Measurements from ENCODE around the gene RALGPS1.

RALGPS1 gene

DNA sequence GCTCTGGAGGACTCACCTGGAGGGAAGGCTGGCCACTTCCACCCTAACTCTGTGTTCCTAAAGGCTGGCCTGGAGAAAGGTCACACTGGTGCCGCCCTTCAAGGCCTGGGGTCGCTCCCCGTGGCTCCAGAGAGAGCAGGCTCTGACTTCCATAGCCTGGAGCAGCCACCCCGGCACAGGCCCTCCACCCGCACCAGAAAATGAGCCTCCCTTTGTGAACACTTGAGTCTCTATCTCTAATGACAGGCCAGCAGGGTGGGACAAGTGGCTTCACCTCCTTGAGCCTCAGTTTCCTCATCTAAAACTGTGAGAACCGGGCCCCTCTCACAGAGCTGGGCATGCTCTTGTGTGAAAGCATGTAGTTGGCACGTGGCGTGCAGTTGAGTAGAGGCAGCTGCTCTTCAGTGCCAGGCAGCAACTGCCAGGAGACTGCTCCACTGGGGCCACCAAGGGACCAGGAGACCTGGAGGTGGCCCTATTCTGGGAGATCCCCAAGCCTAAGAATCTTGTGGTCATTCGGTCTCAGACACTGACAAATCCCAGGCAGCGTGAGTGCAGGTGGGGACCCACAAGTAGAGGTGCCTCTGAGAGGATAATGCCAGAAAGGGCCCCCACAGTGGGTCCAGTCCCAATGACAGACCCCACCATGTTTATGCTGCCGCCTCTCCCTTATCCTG lies 293.3 kb downstream of the RALGPS1 start:
- DNase-seq (ENCODE audit: low read depth), result no peak

DNA sequence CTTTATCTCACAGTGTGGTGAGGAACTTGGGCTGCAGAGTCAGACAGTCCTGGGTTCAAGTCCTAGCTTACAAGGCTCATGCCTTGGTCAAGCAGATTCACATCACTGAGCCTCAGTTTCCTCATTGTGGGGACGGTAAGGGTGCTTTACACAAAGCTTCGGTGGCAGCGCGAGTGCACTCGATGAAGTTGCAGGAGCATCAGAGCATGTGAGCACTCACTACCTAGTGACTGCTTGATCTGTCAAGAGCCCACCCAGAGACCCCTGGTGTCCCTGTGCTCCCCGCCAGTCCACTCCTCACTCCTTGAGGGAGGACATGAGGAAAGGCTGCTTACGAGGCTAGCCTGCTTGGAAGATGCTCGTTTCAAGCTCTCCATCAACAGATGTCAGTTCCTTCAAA lies 293.8 kb downstream of the RALGPS1 start:
- DNase-seq (ENCODE audit: low read depth), result no peak

DNA sequence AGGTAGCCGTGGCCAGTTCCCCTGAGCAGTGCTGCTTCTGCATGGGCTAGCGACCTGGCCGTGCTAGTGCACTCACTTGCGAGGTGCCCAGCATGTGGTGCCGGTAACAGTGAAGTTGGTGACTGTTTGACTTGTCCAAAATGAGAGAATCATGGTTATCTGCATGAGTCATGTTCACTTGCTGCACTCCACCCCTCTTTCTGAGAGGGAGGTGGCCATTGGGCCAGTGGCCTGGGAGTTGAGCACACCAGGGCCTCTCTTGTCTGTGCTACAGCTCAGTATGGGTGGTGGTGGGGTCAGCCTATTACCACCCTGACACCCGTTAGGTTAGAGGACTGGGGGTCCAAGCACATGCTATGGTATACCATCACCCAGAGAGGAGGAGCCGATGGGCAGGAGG lies 294.6 kb downstream of the RALGPS1 start:
- DNase-seq (ENCODE audit: low read depth), result no peak

DNA sequence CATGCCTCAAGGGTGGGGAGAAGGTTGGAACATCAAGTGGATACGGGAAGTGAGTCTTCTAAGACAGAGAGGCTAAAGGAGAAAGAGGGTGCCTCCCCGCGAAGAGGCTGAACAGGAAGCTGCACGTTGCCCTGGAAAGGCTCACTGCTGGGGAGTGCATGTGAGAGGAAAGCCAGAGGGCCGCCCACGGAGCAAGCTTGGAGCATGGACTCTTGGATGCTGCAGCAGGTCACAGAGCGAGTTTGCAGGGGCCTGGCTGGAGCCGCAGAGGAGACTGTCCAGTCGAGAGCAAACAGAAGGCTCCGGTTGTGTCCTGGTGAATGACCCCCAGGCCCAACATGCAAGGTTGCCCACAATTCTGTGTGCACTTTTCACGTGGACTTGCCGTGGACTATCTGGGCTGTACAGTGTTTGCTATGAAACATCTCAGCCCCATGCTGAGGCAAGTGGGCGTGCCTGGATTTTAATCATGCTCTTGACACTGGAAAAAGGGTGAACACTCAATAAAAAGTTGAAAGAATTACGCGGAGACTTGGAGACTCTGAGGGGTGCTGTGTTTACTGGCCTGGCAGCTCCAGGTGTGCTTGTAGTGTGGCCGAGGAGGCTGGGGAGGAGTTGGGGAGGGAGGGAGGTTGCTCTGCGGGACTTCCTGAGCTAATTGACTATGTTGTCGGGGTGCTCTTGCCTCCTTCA lies 295.5 kb downstream of the RALGPS1 start:
- no peak for DNase-seq (ENCODE audit: low read depth)

DNA sequence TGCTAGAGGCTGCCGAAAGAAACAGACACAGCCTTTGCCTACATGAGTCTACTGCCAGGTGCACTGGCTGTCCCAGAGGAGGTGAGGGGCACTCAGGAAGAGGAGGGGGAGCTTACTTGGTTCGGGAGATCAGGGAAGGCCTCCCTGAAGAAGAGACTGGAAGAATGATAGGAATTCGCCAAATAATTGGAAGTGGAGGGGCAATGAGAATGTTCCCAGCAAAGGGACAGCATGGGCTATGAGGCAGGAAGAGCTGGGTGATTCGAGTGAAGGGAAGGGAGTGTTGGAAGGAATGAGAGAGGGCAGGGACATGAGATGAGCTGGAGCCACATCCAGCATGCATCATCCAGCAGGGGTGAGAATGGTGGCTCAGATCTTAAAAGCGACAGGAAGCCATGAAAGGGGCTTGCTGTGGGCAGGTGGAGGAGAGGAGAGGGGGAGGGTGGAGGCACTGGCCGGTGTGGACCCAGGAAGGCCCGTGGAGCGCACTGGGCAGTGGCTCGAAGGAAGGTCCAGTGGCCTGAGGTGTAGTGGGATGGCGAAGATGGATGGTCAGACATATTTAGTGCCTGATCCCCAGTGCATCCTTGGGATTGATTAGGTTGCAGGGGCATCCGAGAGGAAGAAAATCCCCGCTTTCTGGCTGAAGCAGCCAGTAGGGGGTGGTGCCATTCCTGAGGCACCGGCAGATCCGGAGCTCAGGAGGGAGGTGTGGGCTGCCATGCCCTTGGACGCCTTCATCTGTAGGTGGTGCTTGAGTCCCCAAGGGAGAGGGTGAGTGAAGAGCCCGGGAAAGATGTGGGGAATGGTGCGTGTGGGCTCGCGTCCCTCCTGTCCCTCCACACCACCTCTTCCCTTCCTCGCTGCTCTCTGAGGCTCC lies 296.5 kb downstream of the RALGPS1 start:
- no peak for DNase-seq (ENCODE audit: low read depth)

DNA sequence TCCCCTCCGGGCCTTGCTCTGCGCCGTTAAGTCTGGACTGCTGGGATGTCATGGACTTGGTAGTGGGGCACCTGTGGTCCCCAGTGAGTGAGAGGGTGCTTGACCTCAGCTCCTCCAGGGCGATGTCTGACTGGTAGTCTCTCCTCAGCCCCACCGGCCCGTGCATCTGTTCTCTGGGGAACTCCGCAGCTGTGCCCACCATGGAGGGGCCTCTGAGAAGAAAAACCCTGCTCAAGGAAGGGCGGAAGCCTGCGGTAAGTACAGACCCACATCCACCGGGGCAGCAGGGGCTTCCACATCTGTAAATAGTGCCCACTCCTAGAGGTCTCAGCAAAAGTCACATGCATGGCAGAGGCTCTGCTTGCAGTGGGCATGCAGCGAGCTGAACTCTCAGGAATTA lies 297.4 kb downstream of the RALGPS1 start:
- DNase-seq (ENCODE audit: low read depth), result no peak

DNA sequence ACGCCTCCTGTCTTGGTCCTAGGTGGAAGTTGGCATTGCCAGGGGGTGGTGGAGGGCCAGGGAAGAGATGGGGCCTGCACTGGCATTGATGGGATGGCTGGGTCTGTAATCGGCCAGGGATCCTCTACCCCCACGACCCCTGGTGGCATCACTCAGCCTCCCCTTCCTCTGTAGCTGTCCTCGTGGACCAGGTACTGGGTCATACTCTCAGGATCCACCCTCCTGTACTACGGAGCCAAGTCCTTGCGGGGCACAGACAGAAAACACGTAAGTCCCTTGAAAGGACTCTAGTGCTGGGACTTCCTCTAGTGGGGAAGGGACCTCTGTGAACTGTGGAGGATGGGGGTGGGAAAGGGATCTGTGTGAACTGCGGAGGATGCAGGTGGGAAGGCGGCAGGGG lies 297.9 kb downstream of the RALGPS1 start:
- no peak for DNase-seq (ENCODE audit: low read depth)

DNA sequence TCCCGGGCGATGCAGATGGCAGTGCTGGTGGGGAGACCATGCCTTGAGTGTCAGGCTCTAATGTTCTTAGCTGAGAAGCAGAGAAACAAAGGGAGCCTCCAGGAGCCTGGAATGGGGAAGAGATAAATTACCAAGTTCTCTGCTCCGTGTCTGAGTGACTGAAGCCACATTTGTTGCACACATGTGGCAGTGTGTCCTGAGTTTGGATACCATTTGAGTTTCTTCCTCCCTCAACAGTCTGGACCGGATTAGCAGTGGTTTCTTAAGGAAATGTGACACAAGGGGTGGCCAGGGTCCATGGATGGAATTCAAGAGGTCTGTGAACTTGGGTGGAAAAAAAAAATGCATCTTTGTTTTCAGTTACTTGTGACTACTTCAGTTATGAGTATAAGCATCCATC lies 299.3 kb downstream of the RALGPS1 start:
- DNase-seq (ENCODE audit: low read depth), result no peak

DNA sequence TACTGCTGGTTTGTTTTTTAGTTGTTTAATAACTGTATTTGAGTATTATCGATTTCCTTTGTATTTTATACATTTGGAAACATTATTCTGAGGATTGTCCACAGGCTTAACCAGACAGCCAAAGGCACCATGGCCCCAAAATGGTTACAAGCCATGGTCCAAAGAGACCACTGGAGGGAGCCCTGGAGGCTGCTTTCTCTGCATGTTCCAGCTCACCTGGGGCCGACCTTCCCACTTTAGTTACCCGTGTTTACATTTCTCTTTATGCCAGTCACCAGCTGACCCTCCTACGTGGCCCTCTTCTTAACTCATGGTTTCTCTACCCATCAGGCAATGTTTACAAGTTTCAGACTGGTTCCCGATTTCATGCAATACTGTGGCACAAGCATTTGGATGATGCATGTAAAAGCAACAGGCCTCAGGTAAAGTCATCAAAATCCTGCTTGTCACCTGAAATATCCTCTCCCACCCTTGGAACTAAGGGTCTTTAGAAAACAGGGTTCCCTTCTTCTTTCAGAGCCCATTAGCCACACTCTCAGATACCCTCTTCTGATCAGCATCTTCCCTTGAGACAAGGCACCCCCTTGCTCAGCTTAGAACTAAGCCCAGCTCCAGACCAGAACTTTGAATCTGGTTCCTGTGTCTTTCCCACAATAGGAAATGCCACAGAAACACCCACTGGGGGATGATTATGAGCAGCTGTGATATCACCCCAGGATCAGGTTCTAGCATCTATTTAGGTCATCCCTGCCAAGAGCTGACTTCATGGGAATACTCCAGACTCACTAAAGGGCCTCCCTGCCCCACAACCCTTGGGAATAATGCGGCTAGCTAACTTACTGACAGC lies 300.1 kb downstream of the RALGPS1 start:
- DNase-seq (ENCODE audit: low read depth), result peak; percentile 13

DNA sequence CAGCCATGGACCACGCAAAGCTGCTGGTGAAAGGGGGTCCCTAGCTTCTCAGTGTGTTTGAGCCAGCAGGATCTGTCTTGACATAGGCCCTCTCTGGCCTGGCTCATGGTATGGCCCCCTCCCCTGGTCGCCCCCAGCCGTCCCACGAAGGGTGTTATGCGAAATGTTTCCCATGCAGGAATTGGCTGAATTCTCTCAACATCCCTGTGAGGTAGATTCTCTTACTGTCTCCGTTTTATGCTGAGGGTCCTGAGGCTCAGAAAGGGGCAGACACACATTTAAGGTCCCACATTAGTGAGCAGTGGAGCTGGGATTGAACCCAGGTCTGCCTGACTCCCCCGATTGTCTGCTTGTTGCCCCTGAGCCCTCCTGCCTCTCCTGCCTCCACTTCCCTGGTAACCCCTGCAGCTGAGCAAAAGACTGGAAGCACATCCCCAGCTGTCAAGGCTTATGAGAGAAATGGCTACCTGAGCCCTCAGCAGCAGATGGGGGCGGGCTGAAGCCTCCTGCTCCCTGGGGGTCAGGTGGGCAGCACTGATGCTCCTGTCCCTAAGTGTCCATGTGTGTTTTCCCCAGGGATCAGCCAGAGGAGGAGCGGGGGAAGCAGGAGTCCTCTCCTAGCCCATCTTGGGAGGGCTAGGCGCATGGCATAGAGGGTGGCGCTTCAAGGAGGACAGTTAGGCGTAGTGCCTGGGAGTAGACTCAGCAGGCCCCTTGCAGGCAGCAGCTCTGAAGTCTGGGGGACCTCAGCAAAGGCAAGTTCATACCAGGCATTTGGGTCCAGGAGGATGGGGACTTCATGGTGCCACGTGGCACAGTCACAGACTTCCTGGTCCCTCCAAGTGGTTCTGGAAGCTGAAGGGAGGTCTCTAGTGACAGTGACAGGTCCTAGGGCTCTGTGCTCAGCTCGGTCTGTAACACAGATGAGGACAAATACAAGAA lies 301.0 kb downstream of the RALGPS1 start:
- no peak for DNase-seq (ENCODE audit: low read depth)

DNA sequence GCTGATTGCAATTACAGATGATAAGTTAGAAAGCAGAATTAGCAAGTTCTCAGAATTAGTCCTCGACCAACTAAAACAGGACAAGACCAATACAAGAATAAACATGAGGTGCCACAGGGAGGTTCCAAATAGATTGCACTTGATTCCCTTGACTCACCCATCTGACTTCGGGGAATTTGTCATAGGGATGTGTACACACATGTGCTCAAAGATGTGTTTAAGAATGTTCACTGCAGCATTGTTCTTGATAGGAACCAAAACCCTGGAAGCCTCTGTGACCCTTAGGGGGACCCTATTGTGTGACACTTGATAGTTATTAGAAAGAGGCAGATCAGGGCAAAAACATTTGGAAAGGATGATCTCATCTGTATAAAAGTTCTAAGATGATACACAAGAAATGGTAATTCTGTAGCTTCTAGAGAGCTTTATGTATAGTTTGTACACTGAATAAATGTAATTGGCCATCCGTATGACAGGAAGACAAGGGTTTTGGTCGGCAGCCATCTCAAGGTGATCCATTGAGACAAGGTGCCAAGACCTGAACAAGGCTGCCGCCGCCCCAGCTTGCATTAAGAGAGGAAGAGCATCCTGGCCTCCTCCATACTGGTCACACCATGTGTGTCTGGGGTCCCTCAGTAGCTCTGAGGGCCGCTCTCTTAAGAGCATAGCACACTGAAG lies 301.8 kb downstream of the RALGPS1 start:
- no peak for DNase-seq (ENCODE audit: low read depth)

DNA sequence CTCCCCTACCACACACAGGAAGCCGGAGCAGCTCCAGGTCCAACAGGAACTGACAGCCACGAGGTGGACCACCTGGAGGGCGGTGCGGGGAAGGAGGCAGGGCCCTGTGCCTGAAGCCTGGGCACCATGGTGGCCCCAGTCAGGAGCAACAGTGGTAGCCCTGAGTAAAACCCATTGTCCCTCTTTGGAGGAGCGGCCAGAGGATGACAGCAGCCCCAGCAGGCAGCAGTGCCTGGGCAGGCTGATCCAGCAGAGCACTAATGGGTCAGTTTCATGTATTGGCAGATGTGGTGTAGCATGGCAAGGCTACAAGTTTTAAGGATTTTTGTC lies 302.3 kb downstream of the RALGPS1 start:
- DNase-seq (ENCODE audit: low read depth), result no peak

DNA sequence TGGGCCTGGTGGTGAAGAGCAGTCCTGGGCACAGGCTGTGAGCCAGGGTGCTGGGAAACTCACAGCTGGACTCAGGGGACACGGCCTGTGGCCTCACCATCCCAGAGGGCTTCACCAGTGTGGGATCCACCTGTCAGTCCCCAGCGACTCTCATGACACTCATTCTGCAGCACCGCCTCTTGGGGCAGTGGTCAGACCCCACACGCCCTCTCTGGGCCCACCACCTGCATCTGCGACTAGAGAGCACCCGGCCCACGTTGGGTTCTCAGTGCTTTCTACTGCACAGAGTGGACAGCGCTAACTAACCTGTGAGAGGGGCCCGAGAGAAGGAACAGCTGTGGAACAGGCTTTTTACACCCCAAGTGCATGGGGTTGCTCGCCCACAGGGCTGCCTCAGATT lies 304.2 kb downstream of the RALGPS1 start:
- no peak for DNase-seq (ENCODE audit: low read depth)

DNA sequence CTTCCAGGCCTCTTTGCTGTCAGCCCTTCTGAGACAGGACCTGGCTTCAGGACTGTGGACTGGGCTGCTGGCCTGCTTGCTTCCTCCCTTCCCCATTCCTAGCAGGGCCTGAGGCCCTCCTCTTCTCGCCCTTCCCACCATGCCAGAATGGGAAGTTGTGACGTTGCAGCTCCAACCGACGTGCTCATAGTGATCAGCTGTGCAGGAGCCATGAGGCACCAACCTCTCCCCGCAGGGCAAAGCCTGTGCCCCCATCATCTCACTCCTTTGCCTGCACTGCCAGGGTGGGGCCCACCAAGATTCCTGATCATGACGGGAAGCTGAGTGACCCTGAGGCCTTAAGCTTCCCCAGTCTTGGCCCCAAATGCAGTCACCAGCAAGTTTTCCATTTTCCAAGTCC lies 304.9 kb downstream of the RALGPS1 start:
- DNase-seq (ENCODE audit: low read depth), result no peak

DNA sequence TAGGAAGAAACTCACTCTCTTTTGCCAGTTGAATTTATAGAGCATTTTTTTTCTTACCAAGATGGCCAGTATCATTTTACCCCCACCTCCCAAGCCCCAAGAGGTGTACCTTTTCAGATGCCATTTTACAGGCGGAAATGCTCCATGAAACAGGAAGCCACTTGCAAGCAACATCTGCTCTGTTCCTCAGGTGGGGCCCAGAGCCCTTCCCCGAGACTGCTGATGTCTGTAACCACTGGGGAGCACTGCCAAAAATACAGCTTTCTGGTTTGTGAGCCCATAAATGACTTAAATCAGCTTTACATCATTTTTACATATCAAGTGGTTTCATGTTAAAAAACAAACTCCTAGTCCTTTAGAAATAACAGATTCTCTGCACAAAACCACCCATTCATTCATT lies 307.1 kb downstream of the RALGPS1 start:
- DNase-seq (ENCODE audit: low read depth), result no peak

DNA sequence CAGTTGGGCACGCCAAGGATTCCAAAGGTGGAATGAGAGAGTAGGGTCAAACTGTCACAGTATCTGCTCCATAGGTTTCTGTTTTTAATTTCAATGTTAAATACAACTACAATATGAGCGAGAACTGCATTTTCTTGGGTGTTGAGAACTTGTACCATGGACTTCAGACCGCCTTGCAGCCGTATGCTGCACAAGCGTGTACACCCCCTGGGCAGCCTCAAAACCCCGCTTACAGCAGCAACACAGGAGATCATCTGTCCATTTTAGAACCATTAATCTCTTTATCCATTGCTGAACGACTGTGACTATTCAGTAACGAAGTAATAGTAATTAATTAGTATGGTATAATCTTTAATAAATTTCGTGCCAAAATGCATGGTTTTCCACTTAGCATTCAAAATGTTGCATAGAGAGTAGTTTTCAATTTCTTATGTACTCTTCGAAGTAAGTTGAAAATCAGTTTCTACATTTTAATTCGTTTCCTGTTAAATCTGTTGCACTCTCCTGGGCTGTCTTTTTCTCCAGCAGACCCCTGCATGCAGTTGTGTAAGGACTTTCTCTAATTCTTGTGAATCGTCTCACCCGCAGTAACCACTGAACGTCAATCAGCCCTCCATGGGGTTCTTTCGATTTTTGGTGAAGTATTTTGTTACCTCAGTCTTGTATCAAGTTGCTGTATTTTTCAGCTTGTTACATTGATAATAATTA lies 308.0 kb downstream of the RALGPS1 start:
- DNase-seq (ENCODE audit: low read depth), result no peak

DNA sequence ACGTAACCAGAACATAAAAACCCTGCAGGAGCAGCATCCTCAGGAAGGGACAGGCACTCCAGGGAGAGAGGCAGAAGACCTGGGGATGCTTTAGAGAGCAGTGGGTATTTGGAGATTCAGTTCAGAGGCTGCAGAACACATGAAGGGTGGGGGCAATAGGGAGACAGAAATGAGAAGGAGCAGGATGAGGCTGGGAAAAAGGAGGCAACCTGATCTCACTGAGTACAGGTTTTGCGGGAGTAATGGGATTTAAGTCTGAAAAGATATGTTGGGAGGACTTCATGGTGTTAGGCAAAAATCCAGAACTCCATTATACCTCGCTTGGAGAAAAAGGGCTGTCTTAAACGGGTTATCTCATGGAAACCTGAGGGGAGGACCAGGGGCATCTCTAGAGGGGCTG lies 308.7 kb downstream of the RALGPS1 start:
- DNase-seq (ENCODE audit: low read depth), result no peak

DNA sequence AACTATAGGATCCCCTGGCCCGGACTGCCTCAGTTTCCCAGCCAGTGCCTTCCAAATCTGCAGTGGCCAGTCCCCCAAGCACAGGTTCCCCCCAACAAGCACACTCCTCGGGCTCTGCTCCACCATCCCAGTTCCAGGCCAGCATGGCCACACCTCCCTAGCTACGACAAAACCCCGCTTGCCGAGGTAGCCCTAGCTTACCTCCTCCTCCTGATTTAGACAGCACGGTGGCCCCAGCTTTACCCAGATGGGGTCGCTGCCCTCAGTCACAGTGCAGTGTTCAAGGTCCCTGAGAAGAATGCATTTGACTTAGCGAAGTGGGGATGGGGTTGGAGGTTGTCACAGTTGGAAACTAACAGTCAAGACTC lies 309.2 kb downstream of the RALGPS1 start:
- DNase-seq (ENCODE audit: low read depth), result no peak

DNA sequence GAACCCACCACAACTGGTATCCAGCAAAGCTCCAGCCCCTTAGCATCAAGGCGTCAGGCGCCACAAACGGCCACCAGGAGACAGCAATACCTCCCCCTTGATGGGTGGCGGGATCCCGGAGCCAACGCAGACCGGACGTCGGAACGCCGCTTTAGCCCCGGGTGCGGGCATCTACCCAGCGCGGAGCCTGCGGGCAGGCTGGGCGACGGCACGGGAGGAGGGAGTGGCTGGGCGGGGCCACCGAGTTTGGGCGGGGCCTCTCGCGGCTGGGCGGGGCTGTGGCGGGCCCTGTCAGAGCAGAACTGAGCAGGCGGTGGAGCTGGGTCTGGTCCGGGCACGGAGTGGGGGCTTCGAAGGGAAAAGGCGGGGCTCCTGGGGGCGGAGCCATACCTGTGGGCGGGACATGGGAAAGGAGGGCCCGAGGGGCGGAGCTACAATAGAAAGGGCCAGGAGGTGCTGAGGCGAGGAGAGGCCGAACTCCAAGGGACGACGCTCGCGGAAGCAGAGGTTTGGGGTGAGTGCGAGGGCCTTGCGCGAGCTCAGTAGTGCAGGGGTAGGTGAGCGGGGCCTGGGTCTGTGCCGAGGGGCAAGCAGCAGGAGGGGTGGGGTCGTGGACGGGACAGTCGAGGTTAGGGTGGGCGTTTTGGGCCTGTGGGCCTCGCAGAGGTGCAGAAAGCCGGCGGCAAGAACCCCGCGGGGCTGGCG lies 309.7 kb downstream of the RALGPS1 start:
- no peak for DNase-seq (ENCODE audit: low read depth)

All from non-pigmented ciliary epithelial cell (primary cell).